GM23248 (cell line): Measurements from ENCODE around the gene SLC1A3. TPM values are rescaled to one million over a fixed set of nuclear protein-coding genes. Genes with fewer than 3 reads are reported as not detected.

ENCODE experiments used
- DNase-seq: peaks from one replicate; pipeline ENCODE4 v3.0.0-alpha.2; 2015
- H2AFZ ChIP-seq: fragments of 200-600 bp; sonication (generic); 2 replicates; pipeline ENCODE4 v1.6.1; 2016; ENCODE audit warnings: antibody characterized with exemption
- H3F3A ChIP-seq: fragments of 200-600 bp; sonication (generic); 2 replicates; pipeline ENCODE4 v1.6.1; 2016; ENCODE audit warnings: mild to moderate bottlenecking, antibody characterized with exemption, mixed run types; ENCODE audit not compliant: insufficient read depth
- H3K27ac ChIP-seq: fragments of 200-600 bp; sonication (generic); 2 replicates; pipeline ENCODE4 v1.5.1; 2016; ENCODE audit warnings: mild to moderate bottlenecking
- H3K27me3 ChIP-seq: fragments of 200-600 bp; sonication (generic); replicated peaks from 2 replicates; pipeline ENCODE4 v1.6.1; 2016; ENCODE audit warnings: mild to moderate bottlenecking; ENCODE audit not compliant: insufficient read depth
- H3K36me3 ChIP-seq: fragments of 200-600 bp; sonication (generic); 2 replicates; pipeline ENCODE4 v1.6.1; 2016; ENCODE audit warnings: low read depth, mild to moderate bottlenecking
- H3K4me1 ChIP-seq: fragments of 200-600 bp; sonication (generic); 2 replicates; pipeline ENCODE4 v1.6.1; 2016; ENCODE audit warnings: mild to moderate bottlenecking; ENCODE audit not compliant: insufficient read depth
- H3K4me2 ChIP-seq: fragments of 200-600 bp; sonication (generic); one replicate; pipeline ENCODE4 v1.6.1; 2016; ENCODE audit warnings: mild to moderate bottlenecking; ENCODE audit not compliant: unreplicated experiment
- H3K4me3 ChIP-seq: fragments of 200-600 bp; sonication (generic); 2 replicates; pipeline ENCODE4 v1.5.1; 2016; ENCODE audit warnings: mild to moderate bottlenecking
- H3K79me2 ChIP-seq: fragments of 200-600 bp; sonication (generic); 2 replicates; pipeline ENCODE4 v1.6.1; 2016; ENCODE audit warnings: mild to moderate bottlenecking; ENCODE audit not compliant: insufficient read depth
- H3K9ac ChIP-seq: fragments of 200-600 bp; sonication (generic); 2 replicates; pipeline ENCODE4 v1.6.1; 2016; ENCODE audit warnings: mild to moderate bottlenecking
- H3K9me2 ChIP-seq: fragments of 200-600 bp; sonication (generic); 2 replicates; pipeline ENCODE4 v1.6.1; 2016; ENCODE audit warnings: mixed run types, mild to moderate bottlenecking, moderate library complexity; ENCODE audit not compliant: insufficient read depth
- H3K9me3 ChIP-seq: fragments of 200-600 bp; sonication (generic); one replicate; pipeline ENCODE4 v1.6.1; 2017; ENCODE audit warnings: low read depth
- H4K20me1 ChIP-seq: fragments of 200-600 bp; sonication (generic); 2 replicates; pipeline ENCODE4 v1.6.0; 2016; ENCODE audit not compliant: insufficient read depth
- EZH2 ChIP-seq: fragments of 200-600 bp; sonication (generic); IDR thresholded peaks from 2 replicates; pipeline ENCODE4 v1.6.1; 2018; ENCODE audit warnings: antibody characterized with exemption, mild to moderate bottlenecking; ENCODE audit not compliant: insufficient read depth, poor library complexity, severe bottlenecking
- EZH2phosphoT487 ChIP-seq: fragments of 200-600 bp; sonication (generic); IDR thresholded peaks from 2 replicates; pipeline ENCODE4 v1.6.1; 2018; ENCODE audit warnings: antibody characterized with exemption, moderate library complexity, mild to moderate bottlenecking, low read depth; ENCODE audit not compliant: insufficient read depth
- WGBS, 2 experiments: methylation state at CpG; one replicate each; pipeline ENCODE4 v1.1.6; 2015 to 2017; ENCODE audit warnings: low lambda C conversion rate in 2 of 2, low coverage in 1 of 2; ENCODE audit errors: missing lambda C conversion rate in 2 of 2; 5-methylcytosine and 5-hydroxymethylcytosine counted together
- in situ Hi-C: fragments of 300-500 bp; cut with MboI; formaldehyde crosslinking; loops from 2 replicates; pipeline ENCODE4 v1.15.0; 2020
- polyA plus RNA-seq: library from polyadenylated mRNA; unstranded; fragments of >200 nt; fragmentation: Nextera tagmentation; extraction: Ambion mirVana; gene quantifications from 2 replicates; pipeline ENCODE4 v1.2.1, GENCODE V29; 2016
- total RNA-seq: library from RNA; depleted of rRNA; stranded (reverse); fragments of >200 nt; shearing (Covaris generic); gene quantifications from 2 replicates; pipeline ENCODE4 v1.2.3, GENCODE V29; 2014

The SLC1A3 gene
- total and polyA plus RNA-seq, 2 experiments from 2014 or later: 1.7 to 2.5 TPM

DNA sequence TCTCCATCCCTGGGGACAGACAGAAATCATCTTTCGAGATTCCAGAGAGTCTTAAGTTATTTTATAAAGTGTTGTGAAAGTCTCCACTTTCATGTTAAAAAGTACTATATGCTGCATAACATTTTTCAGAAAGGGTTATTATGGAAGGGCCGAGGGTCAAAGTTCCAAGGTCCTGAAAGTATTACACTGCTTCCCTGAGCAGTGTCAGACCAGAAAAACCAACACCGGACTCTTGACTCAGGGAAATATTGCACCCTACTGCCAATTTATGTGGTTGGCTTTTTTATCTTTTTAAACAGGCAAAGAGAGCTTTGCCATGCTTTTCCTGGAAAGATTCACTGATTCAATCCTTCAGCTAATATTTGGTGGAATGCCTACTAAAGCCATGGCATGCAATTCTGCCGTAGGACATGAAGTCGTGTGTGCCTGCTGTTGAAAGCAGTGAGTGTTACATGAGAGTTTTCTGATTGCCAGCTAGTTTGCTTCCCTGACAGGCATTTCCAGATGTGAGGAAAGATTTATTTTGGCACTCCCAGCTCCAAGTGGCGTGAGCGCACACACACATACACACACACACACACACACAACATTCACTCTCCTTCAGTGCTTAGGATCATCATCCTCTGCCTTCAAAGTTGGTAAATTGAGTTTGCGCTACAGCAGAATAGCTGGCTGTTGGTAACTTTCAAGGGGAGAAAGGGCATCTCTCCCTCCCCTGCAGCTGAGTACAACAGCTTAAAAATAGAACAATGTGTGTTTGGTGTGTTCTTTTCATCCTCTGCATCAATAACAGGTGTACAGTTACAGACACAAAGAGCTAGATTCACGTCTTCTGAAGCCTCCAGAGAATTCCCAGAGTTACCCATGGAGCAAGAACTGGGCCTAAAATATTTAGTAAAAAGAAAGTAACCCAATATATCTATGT is 45.6 kb downstream of the SLC1A3 start:
- WGBS, 2 experiments: 47 to 48% methylated on average over 9 of the region's 9 CpGs
- Histone ChIP-seq H2AFZ (no peak overlapping the region), H3K4me1 (peaks cover 9% of the 10 kb centered on the region), H3K27me3 (no peaks in the 10 kb centered on the region), H3F3A (peaks cover 11% of the 10 kb centered on the region), H3K9me2 (no peaks in the 10 kb centered on the region), H3K9ac (no peak overlapping the region), H3K4me3 (no peak overlapping the region), H3K4me2 (no peak overlapping the region), H3K27ac (no peak overlapping the region), H3K9me3 (no peaks in the 10 kb centered on the region), H3K36me3 (no peaks in the 10 kb centered on the region), H3K79me2 (no peaks in the 10 kb centered on the region), H4K20me1 (no peaks in the 10 kb centered on the region)
- no peak for TF ChIP-seq EZH2
- no peak for TF ChIP-seq EZH2phosphoT487
- DNase-seq: peak; percentile 25
- in situ Hi-C loops: no loop called here

DNA sequence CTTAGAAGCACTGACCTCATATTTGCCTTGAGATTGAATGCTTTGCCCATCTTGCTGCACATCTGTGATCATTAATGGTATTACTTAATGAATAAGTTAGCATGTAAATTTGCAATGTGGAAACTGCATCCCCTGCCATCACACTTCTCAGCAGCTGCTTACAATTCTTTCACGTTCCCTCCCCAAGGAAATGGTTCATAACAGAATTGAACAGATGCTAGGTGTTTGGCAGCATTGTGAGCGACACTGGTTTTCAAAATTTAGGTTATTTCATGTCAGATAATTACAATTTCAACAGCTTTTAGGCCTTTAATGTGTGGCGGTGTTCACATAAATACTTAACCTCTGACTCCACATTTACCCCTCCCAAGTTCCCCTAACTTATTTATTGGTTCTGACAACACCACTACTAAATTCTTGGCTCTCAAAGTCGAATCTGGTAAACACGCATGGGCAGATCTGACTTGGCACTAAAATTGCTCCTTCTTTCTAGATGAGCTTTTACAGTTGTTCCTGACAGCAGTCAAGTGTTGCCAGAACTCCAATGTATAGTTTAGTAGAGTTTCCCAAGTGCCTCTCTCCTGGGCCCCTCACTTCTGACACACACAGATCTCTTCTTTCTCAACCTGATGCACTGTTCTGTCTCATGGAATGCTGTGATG is 46.8 kb downstream of the SLC1A3 start:
- Histone ChIP-seq H3K9me2 (no peaks in the 10 kb centered on the region), H3K4me1 (peaks cover 17% of the 10 kb centered on the region), H3K4me3 (no peak overlapping the region), H4K20me1 (no peaks in the 10 kb centered on the region), H3K27ac (no peak overlapping the region), H3K27me3 (no peaks in the 10 kb centered on the region), H3F3A (peaks cover 19% of the 10 kb centered on the region), H3K9ac (no peak overlapping the region), H2AFZ (no peak overlapping the region), H3K4me2 (no peak overlapping the region), H3K36me3 (no peaks in the 10 kb centered on the region), H3K79me2 (no peaks in the 10 kb centered on the region), H3K9me3 (no peaks in the 10 kb centered on the region)
- in situ Hi-C loops: no loop called here
- no peak for DNase-seq
- 49 to 61% methylated on average over 5 of the region's 5 CpGs for WGBS, 2 experiments
- TF ChIP-seq EZH2 (no peak), EZH2phosphoT487 (no peak)

DNA sequence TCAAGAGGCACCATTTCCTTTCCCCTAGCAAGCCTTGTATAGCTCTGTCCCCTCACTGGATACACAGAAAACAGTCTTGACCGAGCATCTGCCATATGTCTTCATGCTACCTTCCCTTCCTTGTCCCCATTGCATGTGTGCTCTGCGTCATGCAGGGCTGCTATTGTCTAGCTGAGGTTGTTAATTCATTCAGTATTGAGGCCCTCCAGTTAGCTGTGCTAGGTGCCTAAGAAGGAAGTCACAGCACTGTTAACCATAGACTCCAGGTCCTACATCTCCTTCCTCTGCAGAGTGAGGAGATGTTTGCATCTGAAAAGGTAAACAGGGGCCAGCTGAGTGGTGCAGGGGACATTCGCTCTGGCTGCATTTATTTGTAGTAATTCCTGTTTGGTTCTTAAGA is 48.2 kb downstream of the SLC1A3 start:
- H3F3A ChIP-seq: peaks cover 30% of the 10 kb centered on the region
- H3K9me3 ChIP-seq: no peaks in the 10 kb centered on the region
- H3K4me3 ChIP-seq: no peak overlapping the region
- no peak for DNase-seq
- no peak overlapping the region for H3K4me2 ChIP-seq
- H3K27me3 ChIP-seq: no peaks in the 10 kb centered on the region
- H3K9me2 ChIP-seq: no peaks in the 10 kb centered on the region
- H3K27ac ChIP-seq: no peak overlapping the region
- H3K4me1 ChIP-seq: peaks cover 26% of the 10 kb centered on the region
- in situ Hi-C loops: no loop called here
- H4K20me1 ChIP-seq: no peaks in the 10 kb centered on the region
- 95 to 98% methylated on average over 3 of the region's 3 CpGs for WGBS, 2 experiments
- no peaks in the 10 kb centered on the region for H3K36me3 ChIP-seq
- TF ChIP-seq EZH2: no peak
- TF ChIP-seq EZH2phosphoT487: no peak
- H3K9ac ChIP-seq: no peak overlapping the region
- H3K79me2 ChIP-seq: no peaks in the 10 kb centered on the region
- H2AFZ ChIP-seq: no peak overlapping the region

DNA sequence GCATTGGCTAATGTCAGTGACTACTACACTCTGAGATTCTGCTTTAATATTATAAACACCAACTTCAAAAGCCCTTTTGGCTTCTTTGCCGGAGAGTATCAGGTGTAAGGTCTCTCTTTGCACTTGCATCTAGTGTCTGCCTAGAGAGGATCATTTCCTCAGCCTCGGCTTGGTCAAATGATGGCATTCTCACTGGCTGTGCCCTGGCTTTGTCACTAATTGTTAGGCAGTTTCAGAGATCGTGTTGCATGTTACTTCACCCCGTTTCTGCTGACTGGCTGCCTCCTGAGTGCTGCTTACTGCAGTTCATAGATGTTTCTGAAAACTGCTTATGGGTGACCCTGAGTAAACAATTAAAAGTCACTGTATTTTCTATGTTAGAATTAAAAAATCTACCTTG is 48.8 kb downstream of the SLC1A3 start:
- TF ChIP-seq EZH2 (no peak), EZH2phosphoT487 (no peak)
- no peak overlapping the region for H2AFZ ChIP-seq
- no peak overlapping the region for H3K4me3 ChIP-seq
- no peak overlapping the region for H3K9ac ChIP-seq
- DNase-seq: peak; percentile 45
- no peaks in the 10 kb centered on the region for H3K9me3 ChIP-seq
- no peak overlapping the region for H3K4me2 ChIP-seq
- no peaks in the 10 kb centered on the region for H4K20me1 ChIP-seq
- no peaks in the 10 kb centered on the region for H3K9me2 ChIP-seq
- 46 to 51% methylated on average over 4 of the region's 4 CpGs for WGBS, 2 experiments
- no peaks in the 10 kb centered on the region for H3K36me3 ChIP-seq
- H3K27ac ChIP-seq: no peak overlapping the region
- in situ Hi-C loops: no loop called here
- no peaks in the 10 kb centered on the region for H3K27me3 ChIP-seq
- H3K4me1 ChIP-seq: peaks cover 26% of the 10 kb centered on the region
- H3F3A ChIP-seq: peaks cover 30% of the 10 kb centered on the region
- H3K79me2 ChIP-seq: no peaks in the 10 kb centered on the region
